SIG-M5 treated with dmso at 0.1 percent for 504 hours (cell line): ENCODE measurements around the gene RCBTB2.
"Not testable (repeated sequence)": the region's sequence is repeated elsewhere in the genome, so short reads cannot be mapped to it uniquely, and the experiment has no call there.

Source experiments
- DNase-seq: peaks from one replicate; lab custom pipeline; 2025; ENCODE audit not compliant: unreplicated experiment; lab: John Stamatoyannopoulos, UW

RCBTB2 gene

GRCh38 chr13:48532506-48533499 lies at the start of gene RCBTB2:
TSS of gene RCBTB2 (minus strand) at chr13:48533080. CDS start at chr13:48521939, 11,141 bp downstream.
- peak; percentile 95 for DNase-seq

GRCh38 chr13:48582084-48582483 lies 49.2 kb upstream of the RCBTB2 start:
- DNase-seq: no peak

- DNase-seq: no peak
Measured at GRCh38 chr13:48580896-48581295, 48.0 kb upstream of the RCBTB2 start.

GRCh38 chr13:48580185-48580803 lies 47.4 kb upstream of the RCBTB2 start:
- DNase-seq: peak; percentile 68

- not testable (repeated sequence) for DNase-seq
Measured at GRCh38 chr13:48579919-48580180, 47.0 kb upstream of the RCBTB2 start.

GRCh38 chr13:48579165-48579918 lies 46.5 kb upstream of the RCBTB2 start:
- peak; percentile 98 for DNase-seq

GRCh38 chr13:48578516-48579164 lies 45.8 kb upstream of the RCBTB2 start:
- no peak for DNase-seq

- no peak for DNase-seq
Measured at GRCh38 chr13:48576448-48577010, 43.6 kb upstream of the RCBTB2 start.

- peak; percentile 47 for DNase-seq
Measured at GRCh38 chr13:48575031-48575430, 42.2 kb upstream of the RCBTB2 start.

- peak; percentile 33 for DNase-seq
Measured at GRCh38 chr13:48574041-48574796, 41.3 kb upstream of the RCBTB2 start.

GRCh38 chr13:48573213-48574007 lies 40.5 kb upstream of the RCBTB2 start:
- DNase-seq: no peak

- peak; percentile 55 for DNase-seq
Measured at GRCh38 chr13:48571126-48571913, 38.4 kb upstream of the RCBTB2 start.

- DNase-seq: no peak
Measured at GRCh38 chr13:48570216-48570828, 37.4 kb upstream of the RCBTB2 start.

GRCh38 chr13:48569104-48569666 lies 36.3 kb upstream of the RCBTB2 start:
- no peak for DNase-seq

- DNase-seq: no peak
Measured at GRCh38 chr13:48568370-48569103, 35.7 kb upstream of the RCBTB2 start.

- DNase-seq: peak; percentile 93
Measured at GRCh38 chr13:48567515-48568369, 34.9 kb upstream of the RCBTB2 start.
